Gastroesophageal sphincter (tissue), 4 donors: ENCODE results near the gene BEST4. TPM values are rescaled to one million over a fixed set of nuclear protein-coding genes. Genes with fewer than 3 reads are reported as not detected.
A peak's percentile ranks its signal among the peaks of the same experiment; 100 is the strongest.

ENCODE experiments used
- ATAC-seq: fragments of 150-250 bp; one replicate; pipeline ENCODE4 v1.9.1; 2016; ENCODE audit warnings: mild to moderate bottlenecking, moderate library complexity
- H3K27ac ChIP-seq, 4 donors: fragments of 200-600 bp; sonication (generic) in 3 of 4; 1 replicate in 3 of 4; 2 replicates in 1 of 4; pipeline ENCODE4 v1.5.1; 2016 to 2019
- H3K27me3 ChIP-seq: fragments of 200-600 bp; sonication (generic); one replicate; pipeline ENCODE4 v1.5.1; 2019
- H3K36me3 ChIP-seq, 2 donors: fragments of 200-600 bp; sonication (generic); one replicate each; pipeline ENCODE4 v1.5.1; 2019; ENCODE audit warnings: control low read depth in 1 of 2
- H3K4me1 ChIP-seq, 3 donors: fragments of 200-600 bp; sonication (generic); 1 replicate in 2 of 3; 2 replicates in 1 of 3; pipeline ENCODE4 v1.5.1; 2016 to 2019; ENCODE audit warnings: control low read depth in 2 of 3
- H3K4me3 ChIP-seq, 2 donors: fragments of 200-600 bp; sonication (generic); one replicate each; pipeline ENCODE4 v1.5.1; 2019; ENCODE audit warnings: mild to moderate bottlenecking in 1 of 2, moderate library complexity in 1 of 2
- H3K9me3 ChIP-seq, 3 donors: fragments of 200-600 bp; sonication (generic); one replicate each; pipeline ENCODE4 v1.5.1; 2017 to 2019; ENCODE audit warnings: control low read depth in 2 of 3
- EP300 ChIP-seq: sonication (generic); formaldehyde crosslinking; IDR thresholded peaks from one replicate; pipeline ENCODE4 v1.6.1; 2017; ENCODE audit warnings: antibody characterized with exemption, mild to moderate bottlenecking
- POLR2A ChIP-seq, 2 donors: fragments of 450-650 bp; IDR thresholded peaks; one replicate each; pipeline ENCODE4 v1.6.1; 2017; ENCODE audit warnings: antibody characterized with exemption in 2 of 2, mild to moderate bottlenecking in 2 of 2, moderate library complexity in 1 of 2
- POLR2AphosphoS5 ChIP-seq: sonication (generic); formaldehyde crosslinking; IDR thresholded peaks from one replicate; pipeline ENCODE4 v1.6.1; 2017; ENCODE audit warnings: antibody characterized with exemption
- WGBS, 2 donors: methylation state at CpG; one replicate each; pipeline ENCODE4 v1.1.5; 2018; ENCODE audit warnings: low coverage in 1 of 2; 5-methylcytosine and 5-hydroxymethylcytosine counted together
- total RNA-seq, 4 donors: library from RNA; depleted of rRNA; stranded (reverse); fragments of >200 nt; gene quantifications; one replicate each; pipeline ENCODE4 v1.1.0, GENCODE V29; 2016
- TF ChIP-seq, protein P1 (sequence below), 4 experiments: fragments of 200-600 bp in 2 of 4; fragments of 450-650 bp in 2 of 4; sonication (generic) in 1 of 4; IDR thresholded peaks; one replicate each; pipeline ENCODE4 v1.5.1; 2017 to 2019; ENCODE audit warnings: antibody characterized with exemption in 4 of 4, mild to moderate bottlenecking in 2 of 4, moderate library complexity in 2 of 4

Gene BEST4
- total RNA-seq, 4 donors from 2014 or later = 0.15 to 0.31 TPM; not detected in 2

DNA sequence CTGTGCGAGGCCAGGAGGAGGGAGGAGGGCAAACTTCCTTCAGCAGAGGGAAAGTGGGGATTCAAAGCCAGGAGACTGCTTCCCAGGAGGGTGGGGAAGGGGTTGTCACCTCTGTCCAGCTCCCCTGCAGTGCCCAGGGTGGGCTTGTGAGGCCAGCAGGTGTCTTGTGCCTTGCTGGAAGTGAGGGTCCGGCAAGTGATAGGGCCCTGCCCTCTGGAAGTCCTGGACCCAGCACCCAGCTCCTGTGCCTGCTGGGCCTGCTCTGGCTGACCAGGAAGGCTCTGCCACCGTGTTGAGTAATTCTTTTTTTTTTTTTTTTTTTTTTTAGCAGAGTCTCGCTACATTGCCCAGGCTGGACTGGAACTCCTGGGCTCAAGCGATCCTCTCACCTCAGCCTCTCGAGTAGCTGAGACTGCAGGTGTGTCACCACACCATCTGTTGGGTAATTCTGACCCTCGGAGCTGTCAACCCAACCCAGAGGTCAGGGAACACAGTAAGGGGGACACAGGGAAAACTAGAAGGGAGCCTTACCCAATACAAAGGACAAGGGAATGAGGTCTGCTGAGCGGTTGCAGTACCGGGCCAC is 1.0 kb downstream of the BEST4 start:
- peaks cover 0 to under 1% of the 10 kb centered on the region in 2 donors for H3K36me3 ChIP-seq
- no peaks in the 10 kb centered on the region for H3K9me3 ChIP-seq
- no peak for TF ChIP-seq EP300
- TF ChIP-seq, protein P1, sequence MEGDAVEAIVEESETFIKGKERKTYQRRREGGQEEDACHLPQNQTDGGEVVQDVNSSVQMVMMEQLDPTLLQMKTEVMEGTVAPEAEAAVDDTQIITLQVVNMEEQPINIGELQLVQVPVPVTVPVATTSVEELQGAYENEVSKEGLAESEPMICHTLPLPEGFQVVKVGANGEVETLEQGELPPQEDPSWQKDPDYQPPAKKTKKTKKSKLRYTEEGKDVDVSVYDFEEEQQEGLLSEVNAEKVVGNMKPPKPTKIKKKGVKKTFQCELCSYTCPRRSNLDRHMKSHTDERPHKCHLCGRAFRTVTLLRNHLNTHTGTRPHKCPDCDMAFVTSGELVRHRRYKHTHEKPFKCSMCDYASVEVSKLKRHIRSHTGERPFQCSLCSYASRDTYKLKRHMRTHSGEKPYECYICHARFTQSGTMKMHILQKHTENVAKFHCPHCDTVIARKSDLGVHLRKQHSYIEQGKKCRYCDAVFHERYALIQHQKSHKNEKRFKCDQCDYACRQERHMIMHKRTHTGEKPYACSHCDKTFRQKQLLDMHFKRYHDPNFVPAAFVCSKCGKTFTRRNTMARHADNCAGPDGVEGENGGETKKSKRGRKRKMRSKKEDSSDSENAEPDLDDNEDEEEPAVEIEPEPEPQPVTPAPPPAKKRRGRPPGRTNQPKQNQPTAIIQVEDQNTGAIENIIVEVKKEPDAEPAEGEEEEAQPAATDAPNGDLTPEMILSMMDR (IDR thresholded peaks at IDR 0.05) = no peak
- TF ChIP-seq POLR2A (IDR thresholded peaks at IDR 0.05) = no peak
- TF ChIP-seq POLR2AphosphoS5 = no peak
- H3K27ac ChIP-seq = peak overlapping the region in 3 of 4 donors; percentile 33 to 79 (median 73)
- no peaks in the 10 kb centered on the region for H3K27me3 ChIP-seq
- ATAC-seq = no peak
- H3K4me1 ChIP-seq = peaks cover 0 to 36% (median 18%) of the 10 kb centered on the region in 3 donors
- peak overlapping the region in 1 of 2 donors; percentile 62 for H3K4me3 ChIP-seq
- 50 to 67% methylated on average over 2 of the region's 9 CpGs for WGBS, 2 donors

DNA sequence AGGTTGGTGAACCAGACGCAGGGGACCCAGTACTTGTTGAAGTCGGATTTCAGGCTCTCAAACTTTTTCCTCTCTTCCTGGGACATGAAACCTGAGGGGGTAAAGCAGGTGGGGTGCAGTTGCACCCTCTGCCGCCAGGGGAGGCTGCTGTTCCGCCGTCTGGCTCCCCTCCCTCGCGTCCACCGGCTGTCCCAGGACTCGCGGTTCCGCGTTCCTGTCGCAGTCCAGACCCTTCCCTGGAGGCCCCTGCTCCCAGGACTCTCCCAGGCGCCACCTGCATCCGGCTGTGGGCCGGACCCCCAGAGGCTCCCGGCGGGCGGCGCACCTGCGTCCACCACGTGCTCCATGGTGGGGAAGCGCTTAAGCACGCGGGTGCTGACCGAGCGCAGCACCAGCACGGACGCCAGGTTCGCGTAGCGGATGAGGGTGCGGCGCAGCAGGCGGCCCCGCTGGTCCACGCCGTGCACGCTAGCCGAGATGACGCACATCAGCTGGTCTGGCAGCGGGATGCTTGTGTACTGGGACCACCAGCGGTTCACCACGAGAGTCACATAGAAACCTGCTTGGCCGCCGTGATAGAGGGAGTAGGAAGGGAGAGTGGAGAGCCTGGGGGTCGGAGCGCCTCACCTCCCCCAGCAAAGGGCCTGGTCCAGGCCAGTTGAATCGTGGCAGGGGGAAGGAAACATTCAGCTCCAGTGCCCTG is 1.7 kb downstream of the BEST4 start:
- 6% methylated on average over 3 of the region's 49 CpGs; no CpG with 5 or more reads in 1 of the 2 donors for WGBS, 2 donors
- ATAC-seq = peak; percentile 80
- Histone ChIP-seq H3K4me1 (peaks cover 0 to 36% (median 18%) of the 10 kb centered on the region in 3 donors), H3K27ac (peak overlapping the region in 3 of 4 donors; percentile 33 to 79 (median 73)), H3K4me3 (peak overlapping the region; percentile 29 to 62), H3K9me3 (no peaks in the 10 kb centered on the region), H3K27me3 (no peaks in the 10 kb centered on the region), H3K36me3 (peaks cover 0 to 7% of the 10 kb centered on the region in 2 donors)
- no peak for TF ChIP-seq EP300
- peak in 1 of 2 donors; percentile 14 for TF ChIP-seq POLR2A (IDR thresholded peaks at IDR 0.05)
- TF ChIP-seq, protein P1 (IDR thresholded peaks at IDR 0.05) = peak; percentile 98 to 100 (median 99)
- peak; percentile 11 for TF ChIP-seq POLR2AphosphoS5

DNA sequence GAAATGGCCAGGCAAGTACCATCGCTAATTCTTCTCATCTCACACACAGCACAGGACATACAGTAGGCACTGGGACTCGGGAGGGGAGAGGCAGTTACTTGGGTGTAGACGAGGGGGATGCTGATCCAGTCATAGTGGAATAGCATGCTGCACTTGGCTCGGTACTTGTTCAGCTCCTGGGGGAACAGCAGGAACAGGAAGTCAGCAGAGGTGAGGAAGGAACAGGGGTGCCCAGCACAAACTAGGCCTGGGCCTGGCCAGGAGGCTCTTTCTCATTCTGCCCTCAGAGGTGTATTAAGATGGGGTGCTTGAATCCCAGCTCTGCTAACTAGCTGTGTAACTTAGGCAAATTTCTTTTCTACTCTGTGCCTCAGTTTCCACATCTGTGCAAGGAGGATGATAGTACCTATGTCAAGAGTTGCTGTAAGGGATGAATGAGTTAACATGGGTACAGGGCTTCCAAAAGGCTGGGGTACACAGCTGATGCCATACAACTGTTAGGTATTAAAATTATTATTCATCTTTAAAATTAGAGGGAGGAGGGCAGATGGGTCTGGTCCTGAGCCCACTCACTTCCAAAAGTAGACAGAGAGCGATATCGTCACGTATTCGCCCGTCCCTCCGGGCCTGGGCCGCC is 2.4 kb downstream of the BEST4 start:
- H3K27me3 ChIP-seq = no peaks in the 10 kb centered on the region
- no peaks in the 10 kb centered on the region for H3K9me3 ChIP-seq
- H3K36me3 ChIP-seq = peaks cover 0 to 14% of the 10 kb centered on the region in 2 donors
- TF ChIP-seq, protein P1 (IDR thresholded peaks at IDR 0.05) = no peak
- TF ChIP-seq POLR2AphosphoS5 (no peak), POLR2A (IDR thresholded peaks at IDR 0.05) (no peak), EP300 (no peak)
- 34 to 60% methylated on average over 3 to 11 of the region's 11 CpGs for WGBS, 2 donors
- peak overlapping the region in 3 of 4 donors; percentile 33 to 79 (median 73) for H3K27ac ChIP-seq
- peak overlapping the region in 1 of 2 donors; percentile 62 for H3K4me3 ChIP-seq
- peaks cover 0 to 36% (median 18%) of the 10 kb centered on the region in 3 donors for H3K4me1 ChIP-seq
- no peak for ATAC-seq

DNA sequence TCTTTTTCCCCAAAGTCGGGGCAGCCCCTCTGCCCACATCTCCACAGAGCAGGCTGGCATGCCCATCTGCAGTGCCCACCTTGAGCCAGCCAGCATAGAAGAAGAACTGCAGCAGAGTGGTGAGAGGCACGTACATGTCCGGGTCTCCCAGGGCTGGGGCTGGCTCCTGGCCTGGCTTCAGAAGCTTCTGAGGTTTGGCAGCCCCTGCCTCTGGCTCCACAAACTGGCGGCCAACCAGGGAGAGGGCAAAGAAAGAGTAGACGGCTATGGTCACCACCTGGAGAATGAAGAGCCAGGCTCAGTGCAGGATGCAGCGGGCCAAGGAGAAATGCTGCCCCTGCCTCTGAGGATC is 3.0 kb downstream of the BEST4 start:
- H3K36me3 ChIP-seq = peaks cover 0 to 20% of the 10 kb centered on the region in 2 donors
- no peak overlapping the region for H3K4me3 ChIP-seq
- H3K9me3 ChIP-seq = no peaks in the 10 kb centered on the region
- ATAC-seq = no peak
- H3K27me3 ChIP-seq = no peaks in the 10 kb centered on the region
- WGBS, 2 donors = no CpG with 5 or more reads among the region's 6 CpGs
- peak overlapping the region in 1 of 4 donors; percentile 72 for H3K27ac ChIP-seq
- TF ChIP-seq EP300 = no peak
- TF ChIP-seq POLR2A (IDR thresholded peaks at IDR 0.05) = no peak
- TF ChIP-seq, protein P1 (IDR thresholded peaks at IDR 0.05) = no peak
- TF ChIP-seq POLR2AphosphoS5 = no peak
- peaks cover 0 to 36% (median 18%) of the 10 kb centered on the region in 3 donors for H3K4me1 ChIP-seq
